A673 (cell line): ENCODE results near the gene RGCC.

Experiments
- EZH2 ChIP-seq: fragments of 200-600 bp; sonication (generic); IDR thresholded peaks from 2 replicates; pipeline ENCODE4 v1.6.1; 2017; ENCODE audit warnings: borderline replicate concordance, low read depth, mild to moderate bottlenecking, mixed read lengths, antibody characterized with exemption, low read length; ENCODE audit not compliant: poor library complexity, severe bottlenecking
- TF ChIP-seq, protein P1 (sequence below): fragments of 300-800, 200-600 bp; sonication (generic); conservative IDR thresholded peaks from 2 replicates; pipeline ENCODE4 v1.5.1; 2017; ENCODE audit warnings: low read depth, mild to moderate bottlenecking, antibody characterized with exemption, low read length, moderate library complexity, mixed read lengths

DNA sequence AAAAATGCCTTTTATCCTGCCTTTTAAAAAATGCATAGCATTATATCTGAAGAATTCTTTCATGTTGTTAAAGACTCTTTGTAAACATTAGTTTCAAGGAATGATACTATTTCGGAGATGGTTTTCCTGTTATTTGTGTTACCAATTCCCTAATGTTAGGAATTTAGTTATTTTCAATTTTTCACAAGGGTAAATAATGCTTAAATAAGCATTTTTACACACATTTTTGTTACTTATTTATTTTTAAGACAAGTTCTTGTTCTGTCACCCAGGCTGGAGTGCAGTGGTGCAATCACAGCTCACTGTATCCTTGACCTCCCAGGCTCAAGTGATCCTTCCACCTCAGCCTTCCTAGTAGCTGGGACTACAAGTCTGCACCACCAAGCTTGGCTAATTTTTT lies 49.0 kb downstream of the RGCC start:
- TF ChIP-seq, protein P1, sequence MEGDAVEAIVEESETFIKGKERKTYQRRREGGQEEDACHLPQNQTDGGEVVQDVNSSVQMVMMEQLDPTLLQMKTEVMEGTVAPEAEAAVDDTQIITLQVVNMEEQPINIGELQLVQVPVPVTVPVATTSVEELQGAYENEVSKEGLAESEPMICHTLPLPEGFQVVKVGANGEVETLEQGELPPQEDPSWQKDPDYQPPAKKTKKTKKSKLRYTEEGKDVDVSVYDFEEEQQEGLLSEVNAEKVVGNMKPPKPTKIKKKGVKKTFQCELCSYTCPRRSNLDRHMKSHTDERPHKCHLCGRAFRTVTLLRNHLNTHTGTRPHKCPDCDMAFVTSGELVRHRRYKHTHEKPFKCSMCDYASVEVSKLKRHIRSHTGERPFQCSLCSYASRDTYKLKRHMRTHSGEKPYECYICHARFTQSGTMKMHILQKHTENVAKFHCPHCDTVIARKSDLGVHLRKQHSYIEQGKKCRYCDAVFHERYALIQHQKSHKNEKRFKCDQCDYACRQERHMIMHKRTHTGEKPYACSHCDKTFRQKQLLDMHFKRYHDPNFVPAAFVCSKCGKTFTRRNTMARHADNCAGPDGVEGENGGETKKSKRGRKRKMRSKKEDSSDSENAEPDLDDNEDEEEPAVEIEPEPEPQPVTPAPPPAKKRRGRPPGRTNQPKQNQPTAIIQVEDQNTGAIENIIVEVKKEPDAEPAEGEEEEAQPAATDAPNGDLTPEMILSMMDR = no peak
- no peak for TF ChIP-seq EZH2
